ENCODE data around the gene NEK4. TPM values are rescaled to one million over a fixed set of nuclear protein-coding genes. Genes with fewer than 3 reads are reported as not detected.
"Not testable (repeated sequence)": the region's sequence is repeated elsewhere in the genome, so short reads cannot be mapped to it uniquely, and the experiment has no call there.

The NEK4 gene
- total RNA-seq, 1 donor from 2014 or later = 32.9 TPM

- no peaks in the 10 kb centered on the region for H3K27me3 Mint-ChIP-seq (ENCODE audit: insufficient read depth)
- no peak overlapping the region for H3K4me3 Mint-ChIP-seq
- peaks cover 63% of the 10 kb centered on the region for H3K36me3 Mint-ChIP-seq (ENCODE audit: low read depth)
- no peak for DNase-seq (ENCODE audit: low spot score)
- intact Hi-C loops (cut with micrococcal nuclease) = no loop called here
- no peak overlapping the region for H3K27ac Mint-ChIP-seq
- peaks cover 44% of the 10 kb centered on the region for H3K9me3 Mint-ChIP-seq
- peaks cover 12% of the 10 kb centered on the region for H3K4me1 Mint-ChIP-seq (ENCODE audit: low read depth)
Observed at GRCh38 chr3:52731590-52731989, 39.1 kb downstream of the NEK4 start.

GRCh38 chr3:52730681-52731080 lies 40.1 kb downstream of the NEK4 start:
- Mint-ChIP-seq H3K36me3 (ENCODE audit: low read depth) (peaks cover 56% of the 10 kb centered on the region), H3K4me1 (ENCODE audit: low read depth) (peaks cover 12% of the 10 kb centered on the region), H3K9me3 (peaks cover 44% of the 10 kb centered on the region), H3K27me3 (ENCODE audit: insufficient read depth) (no peaks in the 10 kb centered on the region), H3K27ac (no peak overlapping the region), H3K4me3 (no peak overlapping the region)
- intact Hi-C loops (cut with micrococcal nuclease) = no loop called here
- no peak for DNase-seq (ENCODE audit: low spot score)

- H3K27me3 Mint-ChIP-seq (ENCODE audit: insufficient read depth); H3K4me3 Mint-ChIP-seq; H3K27ac Mint-ChIP-seq; DNase-seq (ENCODE audit: low spot score); intact Hi-C loops (cut with micrococcal nuclease): not testable (repeated sequence)
- Mint-ChIP-seq H3K4me1 (ENCODE audit: low read depth) (peaks cover 12% of the 10 kb centered on the region), H3K9me3 (peaks cover 39% of the 10 kb centered on the region), H3K36me3 (ENCODE audit: low read depth) (peaks cover 46% of the 10 kb centered on the region)
Observed at GRCh38 chr3:52728753-52729152, 42.0 kb downstream of the NEK4 start.

DNA sequence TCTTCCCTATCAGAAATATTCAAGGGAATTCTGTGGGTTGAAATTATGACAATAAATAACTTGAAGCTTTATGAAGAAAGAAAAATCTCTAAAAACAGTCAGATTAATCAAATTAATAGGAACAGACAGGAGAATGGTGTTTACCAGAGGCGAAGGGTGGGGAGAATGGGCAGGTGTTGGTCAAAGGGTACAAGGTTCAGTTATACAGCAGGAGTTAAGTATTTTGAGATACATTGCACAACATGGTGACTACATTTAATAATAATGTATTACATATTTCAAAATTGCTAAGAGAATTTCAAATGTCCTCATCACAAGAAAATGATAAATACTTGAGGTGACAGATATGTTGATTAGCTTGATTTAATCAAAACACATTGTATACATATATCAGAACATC lies 46.2 kb downstream of the NEK4 start:
- no peak for DNase-seq (ENCODE audit: low spot score)
- Mint-ChIP-seq H3K36me3 (ENCODE audit: low read depth) (peaks cover 12% of the 10 kb centered on the region), H3K27ac (no peak overlapping the region), H3K4me3 (no peak overlapping the region), H3K4me1 (ENCODE audit: low read depth) (peaks cover 21% of the 10 kb centered on the region), H3K9me3 (peaks cover 18% of the 10 kb centered on the region), H3K27me3 (ENCODE audit: insufficient read depth) (no peaks in the 10 kb centered on the region)
- intact Hi-C loops (cut with micrococcal nuclease) = no loop called here

DNA sequence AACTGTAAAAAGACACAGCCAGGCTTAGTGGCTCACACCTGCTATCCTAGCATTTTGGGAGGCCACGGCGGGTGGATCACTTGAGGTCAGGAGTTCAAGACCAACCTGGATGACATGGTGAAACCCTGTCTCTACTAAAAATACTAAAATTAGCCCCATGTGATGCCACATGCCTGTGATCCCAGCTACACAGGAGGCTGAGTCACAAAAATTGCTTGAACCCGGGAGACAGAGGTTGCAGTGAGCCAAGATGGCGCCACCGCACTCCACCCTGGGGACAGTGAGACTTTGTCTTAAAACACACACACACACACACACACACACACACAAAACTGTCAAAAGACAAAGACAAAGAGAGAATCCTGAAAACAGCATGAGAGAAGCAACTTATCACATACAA lies 46.8 kb downstream of the NEK4 start:
- peaks cover 21% of the 10 kb centered on the region for H3K4me1 Mint-ChIP-seq (ENCODE audit: low read depth)
- DNase-seq (ENCODE audit: low spot score) = no peak
- peaks cover 16% of the 10 kb centered on the region for H3K9me3 Mint-ChIP-seq
- H3K27me3 Mint-ChIP-seq (ENCODE audit: insufficient read depth) = no peaks in the 10 kb centered on the region
- intact Hi-C loops (cut with micrococcal nuclease) = no loop called here
- H3K27ac Mint-ChIP-seq = no peak overlapping the region
- peaks cover 11% of the 10 kb centered on the region for H3K36me3 Mint-ChIP-seq (ENCODE audit: low read depth)
- no peak overlapping the region for H3K4me3 Mint-ChIP-seq

- intact Hi-C loops (cut with micrococcal nuclease) = no loop called here
- no peak overlapping the region for H3K4me3 Mint-ChIP-seq
- peaks cover 21% of the 10 kb centered on the region for H3K4me1 Mint-ChIP-seq (ENCODE audit: low read depth)
- H3K9me3 Mint-ChIP-seq = peaks cover 5% of the 10 kb centered on the region
- H3K27me3 Mint-ChIP-seq (ENCODE audit: insufficient read depth) = no peaks in the 10 kb centered on the region
- DNase-seq (ENCODE audit: low spot score) = no peak
- no peak overlapping the region for H3K27ac Mint-ChIP-seq
- peaks cover 10% of the 10 kb centered on the region for H3K36me3 Mint-ChIP-seq (ENCODE audit: low read depth)
Observed at GRCh38 chr3:52722491-52722890, 48.2 kb downstream of the NEK4 start.

GRCh38 chr3:52721730-52722008 lies 49.1 kb downstream of the NEK4 start:
- Mint-ChIP-seq H3K36me3 (ENCODE audit: low read depth) (peaks cover 10% of the 10 kb centered on the region), H3K27ac (no peak overlapping the region)

GRCh38 chr3:52721002-52721729 lies 49.6 kb downstream of the NEK4 start:
- peak; percentile 20 for DNase-seq (ENCODE audit: low spot score)
- intact Hi-C loops (cut with micrococcal nuclease) = no loop called here

More at GRCh38 chr3:52721730-52722008, 49.1 kb downstream of the NEK4 start:
- H3K4me3 Mint-ChIP-seq = no peak overlapping the region
- intact Hi-C loops (cut with micrococcal nuclease) = no loop called here
- H3K9me3 Mint-ChIP-seq = peaks cover 4% of the 10 kb centered on the region
- H3K27me3 Mint-ChIP-seq (ENCODE audit: insufficient read depth) = no peaks in the 10 kb centered on the region
- no peak for DNase-seq (ENCODE audit: low spot score)
- H3K4me1 Mint-ChIP-seq (ENCODE audit: low read depth) = peaks cover 21% of the 10 kb centered on the region

GRCh38 chr3:52719618-52720017 lies 51.1 kb downstream of the NEK4 start:
- peaks cover 10% of the 10 kb centered on the region for H3K36me3 Mint-ChIP-seq (ENCODE audit: low read depth)

More at GRCh38 chr3:52721002-52721729, 49.6 kb downstream of the NEK4 start:
- peaks cover 10% of the 10 kb centered on the region for H3K36me3 Mint-ChIP-seq (ENCODE audit: low read depth)
- peak overlapping the region; percentile 30 for H3K27ac Mint-ChIP-seq
- H3K4me3 Mint-ChIP-seq = peak overlapping the region; percentile 1
- H3K9me3 Mint-ChIP-seq = peaks cover 4% of the 10 kb centered on the region
- peaks cover 21% of the 10 kb centered on the region for H3K4me1 Mint-ChIP-seq (ENCODE audit: low read depth)
- H3K27me3 Mint-ChIP-seq (ENCODE audit: insufficient read depth) = no peaks in the 10 kb centered on the region

DNA sequence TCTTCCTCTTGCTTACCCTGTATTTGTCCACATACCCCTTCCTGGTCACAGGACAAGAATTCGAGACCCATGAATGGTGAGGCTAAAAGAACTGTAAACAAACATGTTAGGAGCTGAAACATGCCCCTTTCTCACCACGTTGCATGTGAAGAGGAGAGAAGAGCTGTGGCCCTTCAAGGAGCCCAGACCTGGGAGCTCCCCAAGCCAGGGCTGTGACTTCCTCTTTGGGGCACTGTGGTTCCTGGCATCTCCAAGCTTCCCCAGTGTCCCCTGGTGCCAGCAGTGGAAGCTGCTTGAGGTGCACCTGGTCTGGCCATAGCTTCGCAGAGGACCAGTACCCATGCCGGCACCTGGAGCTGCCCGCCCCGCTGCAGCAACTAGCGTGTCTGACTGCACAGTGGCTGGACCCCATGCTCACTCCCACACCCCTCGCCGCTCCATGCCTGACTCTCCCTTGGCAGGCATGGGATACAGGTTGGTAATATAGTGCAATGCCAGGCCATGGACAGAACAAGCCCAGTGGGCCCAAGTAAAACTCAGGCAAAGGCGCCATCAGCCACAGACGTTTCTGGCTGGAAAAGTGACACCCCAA lies 54.9 kb downstream of the NEK4 start:
- intact Hi-C loops (cut with micrococcal nuclease) = no loop called here
- no peaks in the 10 kb centered on the region for H3K27me3 Mint-ChIP-seq (ENCODE audit: insufficient read depth)
- peaks cover 4% of the 10 kb centered on the region for H3K9me3 Mint-ChIP-seq
- H3K27ac Mint-ChIP-seq = no peak overlapping the region
- peaks cover 10% of the 10 kb centered on the region for H3K36me3 Mint-ChIP-seq (ENCODE audit: low read depth)
- H3K4me3 Mint-ChIP-seq = no peak overlapping the region
- no peak for DNase-seq (ENCODE audit: low spot score)
- peaks cover 8% of the 10 kb centered on the region for H3K4me1 Mint-ChIP-seq (ENCODE audit: low read depth)

More at GRCh38 chr3:52719618-52720017, 51.1 kb downstream of the NEK4 start:
- DNase-seq (ENCODE audit: low spot score) = no peak
- H3K27ac Mint-ChIP-seq = peak overlapping the region; percentile 31
- no peak overlapping the region for H3K4me3 Mint-ChIP-seq
- peaks cover 21% of the 10 kb centered on the region for H3K4me1 Mint-ChIP-seq (ENCODE audit: low read depth)
- intact Hi-C loops (cut with micrococcal nuclease) = no loop called here
- H3K9me3 Mint-ChIP-seq = peaks cover 4% of the 10 kb centered on the region
- no peaks in the 10 kb centered on the region for H3K27me3 Mint-ChIP-seq (ENCODE audit: insufficient read depth)

DNA sequence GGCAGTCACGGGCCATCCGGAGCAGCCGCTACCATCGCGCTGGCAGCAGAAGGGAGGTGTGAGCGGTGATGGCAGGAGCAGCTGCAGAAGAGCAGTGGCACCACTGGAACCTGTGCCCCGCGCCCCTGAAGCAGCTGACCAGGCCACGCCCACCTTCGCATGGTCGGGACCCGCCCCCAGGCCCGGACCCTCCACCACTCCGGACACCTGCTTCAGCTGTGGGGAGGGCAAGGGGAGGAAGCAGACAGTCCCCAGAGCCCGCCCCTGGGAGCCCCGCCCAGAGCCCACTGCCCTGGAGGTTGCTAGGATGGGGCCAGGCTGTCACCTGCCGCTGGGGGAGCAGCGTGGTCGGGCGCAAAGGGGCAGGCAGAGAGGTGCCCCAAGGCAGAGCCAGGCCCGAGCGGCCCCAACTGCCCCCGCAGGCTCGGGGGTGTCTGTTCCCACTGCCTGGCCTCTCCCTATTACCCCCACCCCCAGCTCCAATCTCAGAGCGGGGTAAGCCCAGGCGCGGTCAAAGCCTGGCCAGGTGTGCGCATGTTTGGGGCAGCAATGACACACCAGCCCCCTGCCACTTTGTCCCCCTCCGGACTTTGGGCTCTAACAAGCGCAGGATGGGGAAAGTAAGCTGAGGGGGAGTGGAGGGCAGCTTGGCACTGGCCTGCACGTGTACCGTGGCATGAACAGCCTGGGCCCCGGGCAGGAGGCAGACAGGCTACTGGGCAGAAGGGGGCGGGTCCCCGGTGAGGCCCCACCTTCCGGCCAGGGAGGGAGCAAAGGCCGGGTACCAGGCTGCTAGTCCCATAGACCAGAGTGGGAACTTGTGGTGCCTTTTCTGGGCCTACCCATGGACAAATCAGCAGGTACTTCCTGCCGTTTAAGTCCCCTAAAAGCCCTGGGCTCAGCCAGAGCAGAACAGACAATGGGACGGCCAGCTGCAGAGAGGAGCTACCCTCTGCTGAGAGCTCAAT lies 56.1 kb downstream of the NEK4 start:
- Mint-ChIP-seq H3K4me3 (no peak overlapping the region), H3K4me1 (ENCODE audit: low read depth) (no peaks in the 10 kb centered on the region), H3K27me3 (ENCODE audit: insufficient read depth) (no peaks in the 10 kb centered on the region), H3K36me3 (ENCODE audit: low read depth) (peaks cover 7% of the 10 kb centered on the region), H3K27ac (no peak overlapping the region), H3K9me3 (peaks cover 1% of the 10 kb centered on the region)
- DNase-seq (ENCODE audit: low spot score) = no peak
- intact Hi-C loops (cut with micrococcal nuclease) = no loop called here

GRCh38 chr3:52712291-52713212 lies 58.2 kb downstream of the NEK4 start:
- intact Hi-C loops (cut with micrococcal nuclease) = no loop called here
- peaks cover 8% of the 10 kb centered on the region for H3K36me3 Mint-ChIP-seq (ENCODE audit: low read depth)
- H3K9me3 Mint-ChIP-seq = no peaks in the 10 kb centered on the region
- no peak overlapping the region for H3K4me3 Mint-ChIP-seq
- H3K27me3 Mint-ChIP-seq (ENCODE audit: insufficient read depth) = no peaks in the 10 kb centered on the region
- H3K27ac Mint-ChIP-seq = no peak overlapping the region
- no peak for DNase-seq (ENCODE audit: low spot score)
- H3K4me1 Mint-ChIP-seq (ENCODE audit: low read depth) = peaks cover 7% of the 10 kb centered on the region

All from activated T-helper 1 cell treated with anti-CD3 and anti-CD28 coated beads, Interleukin-12 subunit alpha, Interleukin-12 subunit beta, Interleukin-2, Interleukin-4 antibody, amounts not matched to agents 30 ng/mL and 10 ng/mL and 1 ng/mL, durations not matched to agents 14 hours and 24 hours and 36 hours (primary cell).